ENCODE measurements around the gene SLC47A1.
"Not testable (repeated sequence)": the region's sequence is repeated elsewhere in the genome, so short reads cannot be mapped to it uniquely, and the experiment has no call there.

The SLC47A1 gene

GRCh38 chr17:19551591-19552148 lies 18.0 kb downstream of the SLC47A1 start:
- no peak for DNase-seq (ENCODE audit: low read depth in 2 of 2)

- DNase-seq (ENCODE audit: low read depth in 2 of 2) = no peak
Measured at GRCh38 chr17:19553036-19553435, 19.4 kb downstream of the SLC47A1 start.

GRCh38 chr17:19554393-19554792 lies 20.7 kb downstream of the SLC47A1 start:
- DNase-seq (ENCODE audit: low read depth in 2 of 2) = no peak

DNA sequence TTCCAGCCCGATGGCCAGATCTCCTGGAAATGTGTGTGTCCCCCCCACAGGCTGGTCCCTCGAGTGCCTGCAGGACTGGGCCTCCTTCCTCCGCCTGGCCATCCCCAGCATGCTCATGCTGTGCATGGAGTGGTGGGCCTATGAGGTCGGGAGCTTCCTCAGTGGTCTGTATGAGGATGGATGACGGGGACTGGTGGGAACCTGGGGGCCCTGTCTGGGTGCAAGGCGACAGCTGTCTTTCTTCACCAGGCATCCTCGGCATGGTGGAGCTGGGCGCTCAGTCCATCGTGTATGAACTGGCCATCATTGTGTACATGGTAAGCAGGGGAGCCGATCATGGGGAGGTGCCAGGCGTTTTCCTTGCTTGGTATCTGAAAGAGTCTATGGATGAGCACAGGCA lies 22.1 kb downstream of the SLC47A1 start:
- no peak for DNase-seq (ENCODE audit: low read depth in 2 of 2)

GRCh38 chr17:19558946-19559345 lies 25.3 kb downstream of the SLC47A1 start:
- DNase-seq (ENCODE audit: low read depth in 2 of 2) = no peak

DNA sequence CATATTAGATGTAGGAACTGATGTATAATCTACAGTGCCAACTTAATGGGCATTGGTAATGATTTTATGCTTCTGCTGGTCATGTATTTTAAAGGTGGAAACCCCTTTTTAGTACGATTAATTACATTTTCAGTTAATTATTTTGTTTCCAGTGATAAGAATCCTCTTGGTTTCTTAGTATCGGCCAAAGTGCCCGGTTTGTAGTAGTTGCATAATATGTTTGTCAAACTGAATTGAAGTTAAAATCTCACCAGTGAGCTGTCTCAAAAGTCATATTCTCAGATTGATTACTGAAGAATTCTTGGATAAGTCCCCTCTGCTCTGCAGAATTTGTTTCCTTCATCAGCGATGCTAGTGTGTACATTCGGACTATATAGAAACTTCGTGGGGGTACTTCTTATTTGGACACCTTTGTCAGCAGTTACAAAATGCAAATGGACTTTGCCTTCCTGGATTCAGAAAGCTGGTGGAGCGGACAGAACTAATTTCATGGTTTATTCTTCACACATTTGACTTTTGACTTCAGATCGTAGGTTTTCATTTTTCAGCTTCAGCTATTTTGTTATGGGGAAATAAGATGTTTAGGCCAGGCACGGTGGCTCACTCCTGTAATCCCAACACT lies 28.2 kb downstream of the SLC47A1 start:
- DNase-seq (ENCODE audit: low read depth in 2 of 2) = no peak

- DNase-seq (ENCODE audit: low read depth in 2 of 2) = no peak
Measured at GRCh38 chr17:19565817-19566575, 32.3 kb downstream of the SLC47A1 start.

DNA sequence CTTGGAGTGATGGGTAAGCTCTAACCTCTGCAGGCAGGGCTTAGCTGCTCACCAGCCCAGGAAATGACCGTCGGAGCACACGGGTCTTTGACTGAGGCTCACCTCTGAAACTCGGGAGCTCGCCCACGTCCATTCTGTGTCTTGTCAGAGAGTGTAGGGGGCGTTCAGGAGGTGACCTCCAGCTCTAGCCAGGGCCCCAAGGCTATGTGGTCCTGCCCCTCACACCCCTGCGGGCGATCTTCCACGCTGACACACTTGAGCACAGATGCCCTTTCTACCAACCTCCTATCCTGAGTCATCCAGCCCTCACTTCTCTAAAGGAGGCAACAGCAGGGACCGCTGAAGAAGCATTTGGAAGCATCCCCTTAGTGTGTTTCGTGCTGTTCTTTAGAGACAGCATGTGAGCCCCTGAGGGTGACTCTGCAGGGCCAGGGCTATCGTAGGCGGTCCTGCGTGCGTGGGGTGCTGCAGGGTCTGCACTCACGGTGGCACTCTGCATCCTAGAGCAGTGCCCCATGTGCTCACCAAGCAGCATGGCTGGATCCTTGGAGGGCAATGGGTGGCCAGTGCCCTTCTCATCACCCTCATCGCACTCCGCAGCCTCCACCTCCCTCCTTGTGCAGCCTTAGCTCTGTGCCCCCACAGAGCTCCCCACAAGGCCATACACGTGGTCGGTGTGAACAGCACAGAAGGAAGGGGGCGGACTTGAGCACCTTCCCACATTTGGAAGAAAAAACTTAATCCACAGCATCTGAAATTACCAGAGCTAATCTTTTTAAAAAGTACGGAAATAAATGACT lies 33.8 kb downstream of the SLC47A1 start:
- DNase-seq (ENCODE audit: low read depth in 2 of 2) = no peak

DNA sequence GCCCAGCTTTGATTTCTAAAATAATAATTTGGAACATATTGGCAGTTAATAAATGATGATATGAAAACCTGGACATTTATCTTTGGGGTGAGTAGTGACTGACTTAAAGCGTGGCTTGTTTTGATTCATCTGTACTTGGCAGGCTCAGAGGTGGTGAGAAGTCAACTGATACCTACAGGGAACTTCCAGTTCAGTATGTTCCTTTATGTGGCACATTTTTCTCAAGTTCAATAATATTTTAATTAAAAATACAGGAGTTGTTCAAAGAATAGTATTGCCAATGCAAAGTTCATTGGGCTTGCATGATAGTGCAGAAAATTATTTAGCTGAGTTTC lies 34.3 kb downstream of the SLC47A1 start:
- DNase-seq (ENCODE audit: low read depth in 2 of 2) = no peak

- no peak for DNase-seq (ENCODE audit: low read depth in 2 of 2)
Measured at GRCh38 chr17:19569785-19570543, 36.3 kb downstream of the SLC47A1 start.

DNA sequence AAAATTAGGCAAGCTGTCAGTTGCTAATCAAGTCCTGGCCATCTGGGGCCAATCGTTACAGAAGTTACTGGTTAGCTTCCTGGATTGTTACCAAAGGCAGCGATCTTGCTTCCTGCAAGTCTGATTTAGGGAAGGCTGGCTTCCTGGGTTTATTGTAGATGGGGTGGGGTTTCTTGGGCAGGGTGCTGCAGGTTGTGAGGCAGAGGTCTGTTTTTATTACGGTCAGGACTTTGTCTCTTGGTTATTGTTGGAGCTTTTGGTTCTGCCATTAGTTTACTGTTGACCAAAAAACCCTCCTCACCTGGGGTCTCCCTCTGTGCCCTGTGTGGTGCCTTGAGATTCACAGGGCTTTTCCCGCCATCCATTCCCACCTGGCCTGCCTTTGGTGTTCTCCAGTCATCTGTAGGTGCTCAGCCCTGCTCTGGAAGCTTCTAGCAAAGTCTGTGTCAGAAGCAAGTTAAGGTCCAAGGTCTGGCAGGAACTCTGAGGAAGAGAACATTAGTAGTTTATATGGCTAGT lies 36.9 kb downstream of the SLC47A1 start:
- DNase-seq (ENCODE audit: low read depth in 2 of 2) = no peak

- no peak for DNase-seq (ENCODE audit: low read depth in 2 of 2)
Measured at GRCh38 chr17:19573075-19573474, 39.4 kb downstream of the SLC47A1 start.

- DNase-seq (ENCODE audit: low read depth in 2 of 2) = no peak
Measured at GRCh38 chr17:19574956-19575355, 41.3 kb downstream of the SLC47A1 start.

DNA sequence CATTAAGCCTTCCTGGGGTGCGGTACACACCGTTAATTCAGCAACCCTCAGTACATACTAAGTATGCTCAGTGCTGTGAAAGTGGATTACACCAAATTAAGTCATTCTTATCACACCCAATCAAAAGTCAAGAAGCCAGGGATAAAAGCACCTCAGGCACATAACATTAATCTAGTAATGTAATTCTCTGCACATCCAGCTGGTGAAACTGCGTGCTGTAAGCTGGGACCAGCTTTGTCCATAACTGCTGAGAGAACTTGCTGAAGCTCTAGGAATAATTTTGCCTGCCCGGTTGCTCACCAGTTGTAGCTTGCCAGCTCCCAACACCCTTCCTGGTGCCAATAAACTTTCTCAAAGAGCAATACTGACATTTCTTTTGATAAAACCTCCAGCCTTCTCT lies 44.9 kb downstream of the SLC47A1 start:
- DNase-seq (ENCODE audit: low read depth in 2 of 2) = no peak

DNA sequence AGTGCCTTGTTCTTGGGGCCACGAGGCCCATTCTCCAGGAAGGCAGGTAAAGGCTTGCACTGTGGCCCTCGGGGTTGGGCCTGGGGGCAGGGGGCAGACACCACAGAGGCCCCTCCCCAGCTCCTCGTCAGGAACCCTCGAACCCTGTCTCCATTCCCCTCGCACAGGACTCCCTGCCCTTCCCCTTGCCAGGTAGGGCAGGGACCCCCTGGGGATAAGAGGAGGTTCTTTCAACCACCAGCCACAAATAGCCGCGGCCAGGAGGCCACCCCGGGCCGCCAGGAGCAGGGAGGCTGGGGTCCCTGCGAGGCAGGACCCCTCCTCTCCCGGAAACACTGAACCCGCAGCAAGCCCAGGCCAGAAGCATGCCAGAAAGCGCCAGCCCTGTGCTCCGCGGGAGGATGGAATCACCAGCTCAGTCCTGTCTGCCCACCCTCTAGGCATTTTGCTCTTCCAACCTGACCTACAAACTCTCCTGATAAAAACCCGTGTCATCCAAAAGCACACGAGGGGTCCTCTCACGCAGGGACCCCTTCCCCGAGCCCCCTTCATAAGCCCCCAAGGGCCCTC lies 45.6 kb downstream of the SLC47A1 start:
- DNase-seq (ENCODE audit: low read depth in 2 of 2) = no peak

- no peak for DNase-seq (ENCODE audit: low read depth in 2 of 2)
Measured at GRCh38 chr17:19579867-19580565, 46.4 kb downstream of the SLC47A1 start.

- not testable (repeated sequence) for DNase-seq (ENCODE audit: low read depth in 2 of 2)
Measured at GRCh38 chr17:19580566-19580920, 46.9 kb downstream of the SLC47A1 start.

DNA sequence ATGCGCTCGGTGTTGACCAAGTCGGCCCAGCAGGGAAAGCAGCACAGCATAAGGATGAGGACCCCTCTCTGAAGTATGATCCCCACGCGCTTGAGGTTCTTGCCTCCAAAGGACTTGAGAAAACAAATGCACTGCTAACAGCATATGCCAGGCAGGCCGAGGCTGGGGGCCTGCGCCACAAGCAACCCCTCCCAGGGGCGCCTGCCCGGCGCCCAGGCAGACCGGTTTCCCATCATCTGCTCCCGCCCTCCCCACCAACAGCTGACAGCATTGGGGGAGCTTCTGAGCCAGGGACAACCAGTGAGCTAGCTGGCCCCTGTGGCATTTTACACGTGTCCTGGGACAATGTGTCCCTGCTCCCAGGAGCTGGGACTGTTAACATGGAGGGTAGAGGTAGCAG lies 48.5 kb downstream of the SLC47A1 start:
- not testable (repeated sequence) for DNase-seq (ENCODE audit: low read depth in 2 of 2)

- no peak for DNase-seq (ENCODE audit: low read depth in 2 of 2)
Measured at GRCh38 chr17:19583871-19584270, 50.2 kb downstream of the SLC47A1 start.

- no peak for DNase-seq (ENCODE audit: low read depth in 2 of 2)
Measured at GRCh38 chr17:19590451-19590850, 56.8 kb downstream of the SLC47A1 start.
